Activated CD4-positive, CD25-positive, alpha-beta regulatory T cell (primary cell): ENCODE results near the gene LYRM1.
"Not testable (repeated sequence)": the region's sequence is repeated elsewhere in the genome, so short reads cannot be mapped to it uniquely, and the experiment has no call there.

ENCODE experiments used
- DNase-seq, 4 experiments: peaks; one replicate each; lab custom pipeline; 2025; lab: John Stamatoyannopoulos, UW

The LYRM1 gene

GRCh38 chr16:20900299-20901067 is at the start of gene LYRM1, which contains the start of gene DCUN1D3:
LYRM1 (plus strand) TSS chr16:20900771; CDS start chr16:20915556, 14,785 bp downstream.
DCUN1D3 (minus strand) TSS chr16:20900358; CDS start chr16:20862538, 37,820 bp downstream.
- DNase-seq: peak; percentile 56 to 77 (median 62)

DNA sequence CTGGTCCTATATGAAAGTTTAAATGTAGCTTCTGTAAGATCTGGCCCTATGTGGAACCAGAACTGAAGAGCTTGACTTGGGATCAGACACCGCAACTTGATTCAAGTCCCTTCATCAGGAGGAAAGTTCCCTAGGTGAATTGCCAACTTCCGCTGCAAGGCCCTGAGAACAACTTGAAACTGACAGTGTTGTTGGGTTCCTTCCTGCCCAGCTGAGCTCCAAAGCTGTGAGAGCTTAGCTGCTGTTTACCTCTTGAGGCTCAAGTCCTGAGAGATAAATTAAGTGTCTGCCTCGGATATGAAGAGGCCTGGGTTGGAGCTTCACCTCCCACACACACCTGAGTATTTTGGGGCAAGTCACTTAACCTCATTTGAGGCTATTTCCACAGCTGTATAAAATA is 49.6 kb upstream of the LYRM1 start:
- DNase-seq: no peak

DNA sequence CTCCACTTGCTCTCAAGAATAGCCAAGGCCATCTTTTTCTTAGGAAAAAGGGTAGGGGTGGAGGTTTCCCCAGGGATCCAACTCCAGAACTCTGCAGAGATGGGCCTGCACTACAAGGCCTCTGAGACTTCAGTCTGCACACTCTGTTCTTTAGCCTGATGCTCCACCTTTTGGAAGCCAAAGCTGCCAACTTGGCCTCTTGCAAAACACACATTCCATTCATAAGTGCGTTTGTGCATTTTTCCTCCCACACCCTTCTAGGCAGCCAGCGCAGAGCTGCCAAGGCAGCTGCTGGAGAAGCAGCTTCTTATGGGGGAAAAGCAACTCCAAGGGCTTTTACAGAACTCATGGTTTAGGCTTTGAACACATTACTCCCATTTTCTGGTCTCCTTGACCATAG is 49.0 kb upstream of the LYRM1 start:
- no peak for DNase-seq

DNA sequence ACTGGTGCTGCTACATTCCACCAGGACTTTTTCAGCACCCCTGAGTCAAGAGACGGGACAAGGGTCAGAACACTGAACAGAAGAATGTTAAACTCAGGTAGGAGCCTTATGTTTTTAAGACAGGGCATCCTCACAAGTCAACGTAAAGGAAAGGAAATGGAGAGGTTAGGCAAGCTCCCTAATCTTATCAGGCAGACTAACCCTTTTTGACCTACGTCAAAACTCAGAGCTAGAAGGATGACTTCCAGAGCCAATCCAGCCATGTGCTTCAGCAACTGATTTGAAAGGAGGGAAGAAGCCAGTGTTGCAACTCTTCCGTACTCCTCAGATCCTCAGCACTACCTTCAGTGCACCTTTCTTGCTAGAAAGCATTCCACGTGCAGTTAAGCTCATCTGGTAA is 47.4 kb upstream of the LYRM1 start:
- DNase-seq: no peak

- no peak for DNase-seq
These were observed 46.5 kb upstream of the LYRM1 start for GRCh38 chr16:20853981-20854620.

- no peak for DNase-seq
These were observed 45.6 kb upstream of the LYRM1 start for GRCh38 chr16:20854963-20855362.

DNA sequence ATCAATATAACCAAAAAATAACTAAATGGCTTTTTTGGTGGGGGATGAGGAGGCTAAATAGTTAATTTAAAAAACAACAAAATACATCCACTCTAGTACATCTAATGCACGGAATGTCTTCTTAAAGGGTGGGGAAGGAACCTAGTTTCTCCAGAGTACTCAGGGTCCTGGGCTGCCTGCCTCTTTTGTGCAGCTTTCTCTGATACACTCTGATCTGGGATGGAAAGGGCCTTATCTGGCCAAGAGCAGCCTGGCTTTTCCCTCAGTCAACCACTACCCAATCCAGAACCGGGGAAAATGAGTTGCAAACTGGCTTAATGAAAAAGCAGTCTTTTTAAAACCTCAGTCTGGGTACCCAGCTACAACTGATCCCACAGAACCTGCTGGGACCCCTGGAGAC is 43.3 kb upstream of the LYRM1 start:
- no peak for DNase-seq

- DNase-seq: no peak
These were observed 41.3 kb upstream of the LYRM1 start for GRCh38 chr16:20859229-20859628.

GRCh38 chr16:20859699-20860098 is 40.9 kb upstream of the LYRM1 start:
- no peak for DNase-seq

DNA sequence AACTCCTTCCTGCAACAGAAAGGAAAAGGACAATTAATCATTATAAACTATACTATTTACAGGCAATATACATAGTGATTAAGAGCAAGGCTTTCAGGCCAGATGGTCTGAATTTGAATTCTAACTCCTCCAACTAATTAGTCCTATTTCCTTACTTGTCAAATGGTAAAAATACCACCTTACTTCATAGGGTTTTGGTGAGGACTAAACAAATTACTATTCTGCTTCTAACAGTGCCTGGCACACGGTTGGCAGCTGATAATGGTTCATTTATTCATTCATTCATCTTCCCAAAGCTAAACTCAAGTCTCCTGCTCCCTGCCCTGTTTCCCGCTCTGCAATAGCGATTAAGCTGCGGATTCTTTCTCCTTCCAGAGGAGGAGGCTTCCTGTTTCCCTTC is 40.2 kb upstream of the LYRM1 start:
- DNase-seq: no peak

DNA sequence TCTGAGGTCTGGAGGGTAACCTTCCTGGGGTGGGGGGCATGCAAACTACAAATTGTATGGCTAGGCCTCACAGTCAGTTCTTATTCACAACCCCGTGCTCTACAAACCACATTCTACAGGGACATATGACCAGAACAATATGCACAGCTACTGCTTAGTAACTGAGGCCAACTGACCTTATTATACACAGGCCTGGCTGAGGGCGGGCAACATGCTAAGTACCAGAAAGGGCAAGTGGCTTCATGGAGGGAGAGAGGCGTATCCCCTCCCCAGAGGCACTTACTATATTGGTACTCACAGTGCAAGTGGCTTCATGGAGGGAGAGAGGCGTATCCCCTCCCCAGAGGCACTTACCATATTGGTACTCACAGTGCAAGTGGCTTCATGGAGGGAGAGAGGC is 39.6 kb upstream of the LYRM1 start:
- not testable (repeated sequence) for DNase-seq

- DNase-seq: no peak
These were observed 38.2 kb upstream of the LYRM1 start for GRCh38 chr16:20862162-20862960.

DNA sequence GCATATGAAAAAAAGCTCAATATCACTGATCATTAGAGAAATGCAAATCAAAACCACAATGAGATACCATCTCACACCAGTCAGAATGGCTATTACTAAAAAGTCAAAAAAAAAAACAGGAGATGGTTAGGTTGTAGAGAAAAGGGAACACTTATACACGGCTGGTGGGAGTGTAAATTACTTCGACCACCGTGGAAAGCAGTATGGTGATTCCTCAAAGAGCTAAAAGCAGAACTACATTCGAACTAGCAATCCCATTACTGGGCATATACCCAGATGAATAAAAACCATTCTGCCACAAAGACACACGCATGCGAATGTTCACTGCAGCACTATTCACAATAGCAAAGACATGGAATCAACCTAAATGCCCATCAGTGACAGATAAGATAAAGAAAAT is 36.2 kb upstream of the LYRM1 start:
- not testable (repeated sequence) for DNase-seq

GRCh38 chr16:20865420-20866131 is 35.0 kb upstream of the LYRM1 start:
- no peak for DNase-seq

DNA sequence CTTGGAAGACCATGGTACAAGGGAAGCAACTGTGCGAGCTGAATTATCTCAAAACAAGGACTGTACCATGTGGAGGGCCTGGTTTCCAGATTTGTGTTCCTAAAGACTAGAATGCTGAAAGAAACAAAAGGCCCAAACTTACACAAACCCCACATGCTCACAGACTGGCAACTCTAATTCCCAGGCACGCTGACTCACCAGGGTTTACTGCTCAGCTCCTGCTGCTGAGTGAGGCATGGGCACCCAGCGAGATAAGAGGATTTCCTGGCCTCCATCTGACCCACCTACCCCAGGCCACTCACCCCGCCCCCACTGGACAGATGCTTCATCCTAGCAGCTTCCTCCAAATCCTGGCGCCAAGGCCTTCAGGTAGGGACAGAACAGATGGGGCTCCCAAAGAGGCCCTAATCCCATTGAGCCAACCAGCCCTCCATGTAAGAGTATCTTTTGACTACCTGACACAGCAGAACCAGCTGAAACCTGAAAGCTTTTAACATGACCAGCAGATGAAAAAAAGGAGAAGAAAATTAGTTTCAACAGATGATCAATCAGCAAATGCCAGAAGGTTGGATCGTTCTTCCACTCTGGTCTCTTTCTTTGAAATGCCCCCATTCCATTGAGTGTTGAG is 34.3 kb upstream of the LYRM1 start:
- DNase-seq: no peak

- no peak for DNase-seq
These were observed 33.8 kb upstream of the LYRM1 start for GRCh38 chr16:20866801-20867200.

DNA sequence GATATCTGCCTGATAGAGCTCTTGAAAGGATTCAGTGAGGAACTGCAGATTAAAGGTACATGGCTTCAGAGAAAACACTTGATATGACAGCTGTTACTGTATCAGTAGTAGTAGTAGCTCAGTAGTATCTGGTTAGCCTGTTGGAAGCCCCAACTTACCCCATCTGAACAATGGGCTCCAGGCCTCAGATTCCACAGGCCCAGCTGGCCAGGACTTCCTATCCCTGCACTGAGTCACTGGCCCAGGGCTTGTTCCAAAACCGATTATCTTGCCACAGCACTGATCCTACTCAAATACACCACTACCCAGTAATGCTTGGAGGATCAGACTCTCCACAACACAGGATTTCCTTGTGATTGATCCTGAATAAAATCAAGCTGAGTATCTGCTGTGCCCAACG is 33.0 kb upstream of the LYRM1 start:
- no peak for DNase-seq

- no peak for DNase-seq
These were observed 31.7 kb upstream of the LYRM1 start for GRCh38 chr16:20868890-20869289.

DNA sequence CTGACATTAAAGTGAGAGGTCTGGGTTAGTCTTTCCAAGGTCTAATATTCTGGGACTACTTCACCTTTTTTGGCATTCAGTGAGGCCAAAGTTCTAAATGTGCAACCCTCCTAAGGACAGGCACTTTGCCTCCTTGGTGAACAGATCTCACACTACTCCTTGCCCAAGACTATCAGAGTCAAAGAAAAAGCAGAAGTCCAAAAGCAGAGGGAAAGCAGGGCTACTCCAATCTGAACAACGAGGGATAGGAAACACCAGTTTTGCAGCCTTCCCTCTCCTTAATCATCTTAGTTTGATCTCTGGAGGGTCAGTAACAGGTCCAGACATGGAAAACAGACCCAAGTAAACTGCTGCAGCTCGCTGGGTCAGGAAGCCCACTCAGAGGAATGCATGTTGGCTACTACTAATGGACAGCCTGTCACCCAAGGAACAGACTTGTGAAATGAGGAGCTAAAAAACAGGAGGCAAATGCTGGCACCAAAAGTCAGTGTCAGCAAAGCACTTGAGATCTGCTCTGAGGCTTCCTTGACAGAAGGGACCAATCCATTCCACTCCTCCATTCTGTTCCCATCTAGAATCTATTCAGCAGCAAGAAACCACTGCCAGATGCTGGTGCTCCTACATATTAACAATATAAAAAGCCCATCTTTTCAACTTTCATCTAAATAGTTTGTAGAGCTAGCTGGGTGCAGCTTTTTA is 30.3 kb upstream of the LYRM1 start:
- DNase-seq: no peak

DNA sequence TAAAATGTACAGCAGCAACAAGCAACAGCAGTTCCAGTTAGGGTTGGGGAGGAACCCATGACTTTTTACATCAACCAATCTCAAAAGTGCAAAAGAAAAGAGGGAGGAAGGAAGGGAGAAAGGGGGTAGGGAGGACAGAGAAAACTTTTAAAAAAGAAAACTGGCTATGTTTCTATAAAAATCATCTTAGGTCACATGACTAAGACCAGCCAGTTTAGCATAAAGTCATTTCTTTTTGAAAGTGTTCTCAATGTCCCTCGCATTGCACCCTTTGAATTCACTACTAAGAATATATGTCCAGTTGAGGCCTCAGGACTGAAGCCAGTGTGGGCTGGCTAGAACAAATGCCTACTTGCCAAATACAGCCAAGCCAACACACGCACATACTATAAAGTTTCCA is 29.3 kb upstream of the LYRM1 start:
- no peak for DNase-seq
